ENCODE results near the gene INSM1. TPM values are rescaled to one million over a fixed set of nuclear protein-coding genes. Genes with fewer than 3 reads are reported as not detected.

INSM1 gene
- total RNA-seq, 3 donors from 2014 or later: 0.73 to 6.3 (median 2.8) TPM

- Histone ChIP-seq H3K36me3 (ENCODE audit: low read depth) (no peaks in the 10 kb centered on the region), H3K4me1 (ENCODE audit: low read depth) (peaks cover 33% of the 10 kb centered on the region), H3K9me3 (no peaks in the 10 kb centered on the region), H3K4me3 (no peak overlapping the region)
- TF ChIP-seq CTCF (IDR thresholded peaks at IDR 0.05): no peak
- intact Hi-C loops (cut with DNase I, micrococcal nuclease): loop anchor here in 1 of 2 donors (10.0 kb wide), 1 partner anchor 208 kb away; no protein-coding TSS in a partner anchor
- DNase-seq: no peak
- no peak for ATAC-seq
These were observed 879 bp upstream of the INSM1 start for GRCh38 chr20:20366876-20367574.

- intact Hi-C loops (cut with DNase I, micrococcal nuclease): loop anchor here in 1 of 2 donors (10.0 kb wide), 1 partner anchor 206 kb away; no protein-coding TSS in a partner anchor
These were observed 730 bp downstream of the INSM1 start for GRCh38 chr20:20368418-20369249.

GRCh38 chr20:20369250-20370093 is 1.6 kb downstream of the INSM1 start:
- intact Hi-C loops (cut with DNase I, micrococcal nuclease): loop anchor here in 1 of 2 donors (10.0 kb wide), 1 partner anchor 205 kb away; no protein-coding TSS in a partner anchor
- peak in 2 of 3 donors; percentile 57 to 76 for DNase-seq
- Histone ChIP-seq H3K9me3 (no peaks in the 10 kb centered on the region), H3K4me1 (ENCODE audit: low read depth) (peaks cover 24% of the 10 kb centered on the region), H3K36me3 (ENCODE audit: low read depth) (no peaks in the 10 kb centered on the region), H3K4me3 (no peak overlapping the region)
- ATAC-seq: peak; percentile 87
- TF ChIP-seq CTCF (IDR thresholded peaks at IDR 0.05): no peak

More at GRCh38 chr20:20368418-20369249, 730 bp downstream of the INSM1 start:
- no peak overlapping the region for H3K4me3 ChIP-seq
- ATAC-seq (no peak), DNase-seq (no peak)
- no peaks in the 10 kb centered on the region for H3K9me3 ChIP-seq
- peaks cover 30% of the 10 kb centered on the region for H3K4me1 ChIP-seq (ENCODE audit: low read depth)
- H3K36me3 ChIP-seq (ENCODE audit: low read depth): no peaks in the 10 kb centered on the region
- TF ChIP-seq CTCF (IDR thresholded peaks at IDR 0.05): no peak

DNA sequence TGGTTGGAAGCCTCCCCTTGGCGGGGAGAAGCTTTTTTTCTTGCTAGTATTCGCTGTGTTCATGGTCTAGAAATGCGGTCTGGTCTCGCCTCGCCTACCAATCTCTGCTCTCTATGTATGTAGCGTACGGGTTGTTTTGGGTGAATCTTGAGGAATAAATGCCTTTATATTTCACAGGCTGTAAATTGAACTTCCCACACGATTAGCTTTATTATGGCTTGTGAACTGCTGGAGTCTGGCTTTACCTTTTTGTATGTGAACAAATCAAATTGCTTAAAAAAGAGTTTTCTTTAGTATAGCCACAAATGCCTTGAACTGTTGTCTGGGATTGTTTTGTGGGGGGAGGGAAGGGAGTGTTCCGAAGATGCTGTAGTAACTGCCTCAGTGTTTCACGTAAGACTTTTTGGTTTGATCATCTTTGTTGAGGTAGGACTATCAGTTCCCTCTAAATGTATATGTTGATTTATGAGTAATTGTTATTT is 2.2 kb downstream of the INSM1 start:
- intact Hi-C loops (cut with DNase I, micrococcal nuclease): no loop called here
- no peak for TF ChIP-seq CTCF (IDR thresholded peaks at IDR 0.05)
- DNase-seq: no peak
- Histone ChIP-seq H3K9me3 (no peaks in the 10 kb centered on the region), H3K4me1 (ENCODE audit: low read depth) (peaks cover 24% of the 10 kb centered on the region), H3K36me3 (ENCODE audit: low read depth) (no peaks in the 10 kb centered on the region), H3K4me3 (no peak overlapping the region)
- no peak for ATAC-seq

- H3K4me3 ChIP-seq: no peak overlapping the region
- DNase-seq (no peak), ATAC-seq (no peak)
- intact Hi-C loops (cut with DNase I, micrococcal nuclease): no loop called here
- TF ChIP-seq CTCF (IDR thresholded peaks at IDR 0.05): no peak
- H3K9me3 ChIP-seq: no peaks in the 10 kb centered on the region
- peaks cover 24% of the 10 kb centered on the region for H3K4me1 ChIP-seq (ENCODE audit: low read depth)
- no peaks in the 10 kb centered on the region for H3K36me3 ChIP-seq (ENCODE audit: low read depth)
These were observed 3.2 kb downstream of the INSM1 start for GRCh38 chr20:20371083-20371482.

All from mucosa of descending colon (tissue), 3 donors.